Measurements from ENCODE around the gene ACTMAP.

ACTMAP gene

DNA sequence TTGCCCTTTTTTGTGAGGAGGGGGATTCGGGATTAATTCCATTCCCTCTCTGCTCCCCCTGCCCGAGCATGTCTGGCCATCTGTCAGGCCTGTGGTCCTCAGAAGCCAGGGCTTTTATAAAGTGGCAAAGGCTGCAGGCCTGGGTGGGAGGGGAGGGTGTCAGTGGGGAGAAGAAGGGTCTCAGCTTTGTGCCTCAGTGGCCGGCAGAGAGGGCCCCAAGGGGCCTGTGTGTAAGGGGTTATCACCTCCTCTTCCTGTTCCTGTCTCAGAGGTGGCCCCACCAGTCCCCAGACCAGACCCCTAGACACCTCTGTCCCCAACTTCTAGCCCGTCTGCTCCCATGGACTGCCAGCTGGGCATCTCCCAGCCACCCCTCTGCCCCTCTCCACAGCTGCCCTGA is 56.4 kb downstream of the ACTMAP start:
- no peak for DNase-seq (ENCODE audit: low spot score)

DNA sequence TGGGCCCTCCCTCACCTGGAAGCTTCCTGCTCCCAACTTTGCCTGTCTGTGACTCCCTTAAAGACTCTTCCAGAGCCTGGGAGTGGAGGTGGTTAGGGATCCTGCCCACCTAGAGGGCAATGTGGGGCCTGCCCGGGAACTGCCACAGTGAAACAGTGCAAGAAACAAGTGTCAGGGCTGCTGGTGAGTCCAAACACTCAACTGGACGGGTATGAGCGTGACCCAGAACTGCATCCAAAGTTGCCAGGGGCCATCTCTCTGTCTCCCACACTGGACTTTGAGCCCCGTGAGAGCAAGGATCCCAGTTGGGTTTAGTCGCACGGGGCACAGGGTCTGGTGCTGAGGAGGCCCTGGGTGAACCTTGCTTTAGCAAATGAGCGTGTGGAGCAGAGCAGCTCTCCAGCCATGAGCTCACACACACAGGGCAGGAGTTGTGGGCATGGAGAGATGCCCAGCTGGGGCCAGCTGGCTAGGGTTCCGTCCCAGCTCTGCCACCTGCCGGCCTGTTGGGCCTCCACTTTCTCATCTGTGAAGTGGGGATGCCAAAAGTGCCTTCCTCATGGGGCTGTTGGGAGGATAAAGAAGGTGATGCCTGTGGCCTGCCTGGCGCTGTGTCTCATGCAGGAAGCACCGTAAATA is 57.0 kb downstream of the ACTMAP start:
- no peak for DNase-seq (ENCODE audit: low spot score)

DNA sequence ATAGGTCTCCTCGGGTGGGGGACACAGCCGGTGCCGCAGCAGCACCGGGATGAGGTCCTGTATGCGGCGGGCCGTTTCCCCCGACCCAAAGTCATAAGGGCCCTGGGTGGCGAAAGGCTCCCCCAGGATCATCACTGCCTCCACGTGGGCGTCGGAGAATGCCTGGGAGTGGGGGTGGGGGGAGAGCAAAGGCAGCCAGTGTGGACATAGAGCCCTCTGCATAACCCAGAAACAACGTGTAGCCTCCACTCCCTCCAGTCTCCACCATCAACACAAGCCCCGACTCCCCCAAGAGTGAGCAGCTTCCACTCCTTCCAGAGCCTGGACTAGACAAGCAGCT is 58.1 kb downstream of the ACTMAP start:
- DNase-seq (ENCODE audit: low spot score): no peak

DNA sequence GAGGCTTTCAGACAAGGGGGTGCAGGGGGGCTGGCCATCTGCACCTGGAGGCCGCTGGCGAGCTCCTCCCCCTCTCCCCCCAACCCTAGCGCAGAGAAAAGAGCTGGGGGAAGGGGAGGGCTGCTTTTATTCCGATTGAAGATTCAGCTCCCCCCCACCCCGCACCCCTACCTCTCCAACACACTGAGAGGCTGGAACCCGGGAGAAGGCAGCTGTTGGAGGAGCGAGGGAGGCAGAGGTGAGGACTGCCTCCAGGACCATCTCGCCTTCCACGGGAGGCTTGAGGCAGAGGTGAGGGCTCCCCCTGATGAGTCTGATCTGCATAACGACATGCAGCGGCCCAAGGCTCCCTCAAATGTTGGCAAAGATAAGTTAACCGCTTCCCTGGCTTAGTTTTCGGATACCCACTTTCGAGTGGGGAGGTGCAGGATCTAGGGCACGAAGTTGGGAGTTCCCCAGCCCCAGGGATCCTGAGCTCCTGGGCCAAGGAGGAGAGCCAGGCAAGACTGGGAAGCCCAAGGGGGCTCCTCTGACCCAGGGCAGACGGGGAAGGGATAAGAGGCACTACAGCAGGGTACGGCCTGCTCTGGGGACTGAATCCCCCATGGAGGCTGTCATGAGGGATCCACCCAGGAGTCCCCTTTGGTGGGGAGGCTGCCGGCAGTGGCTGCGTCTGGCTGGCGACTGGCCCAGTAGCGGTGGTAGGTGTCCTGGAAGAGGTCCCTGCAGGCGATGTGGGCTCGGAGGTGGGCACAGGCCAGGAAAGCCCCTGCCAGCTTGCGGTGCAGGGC is 58.7 kb downstream of the ACTMAP start:
- DNase-seq (ENCODE audit: low spot score): peak; percentile 90
